HepG2 (cell line): ENCODE measurements around the gene LCE5A. TPM values are rescaled to one million over a fixed set of nuclear protein-coding genes. Genes with fewer than 3 reads are reported as not detected.

ENCODE experiments used
- ETV5 ChIP-seq: IDR thresholded peaks from 2 replicates; pipeline ENCODE4 v1.6.1; 2018; ENCODE audit warnings: missing biosample characterization, missing genetic modification reagents, inconsistent platforms, borderline replicate concordance
- HMG20A ChIP-seq: IDR thresholded peaks from 2 replicates; pipeline ENCODE4 v1.6.1; 2016; ENCODE audit warnings: borderline replicate concordance
- PHF5A ChIP-seq: IDR thresholded peaks from one replicate; pipeline ENCODE4 v1.6.1; 2018; ENCODE audit warnings: low read depth, missing genetic modification reagents; ENCODE audit not compliant: unreplicated experiment
- THYN1 ChIP-seq: sonication (generic); formaldehyde crosslinking; IDR thresholded peaks from 2 replicates; pipeline ENCODE4 v1.8.1; 2023; ENCODE audit warnings: low read depth, mild to moderate bottlenecking, moderate library complexity, missing genetic modification reagents, borderline replicate concordance
- ZFP36L2 ChIP-seq: sonication (generic); formaldehyde crosslinking; IDR thresholded peaks from 2 replicates; pipeline ENCODE4 v1.4.0; 2020; ENCODE audit warnings: missing genetic modification reagents
- ZNF205 ChIP-seq: IDR thresholded peaks from 2 replicates; pipeline ENCODE4 v1.6.1; 2018; ENCODE audit warnings: missing biosample characterization, missing genetic modification reagents
- ZNF207 ChIP-seq: fragments of 450-650 bp; IDR thresholded peaks from 2 replicates; pipeline ENCODE4 v1.6.1; 2016; ENCODE audit warnings: antibody characterized with exemption, borderline replicate concordance
- ZNF296 ChIP-seq: sonication (generic); formaldehyde crosslinking; conservative IDR thresholded peaks from 2 replicates; pipeline ENCODE4 v1.5.0; 2020; ENCODE audit warnings: mild to moderate bottlenecking, missing genetic modification reagents
- ZNF607 ChIP-seq: sonication (generic); formaldehyde crosslinking; IDR thresholded peaks from 2 replicates; pipeline ENCODE4 v1.5.1; 2020; ENCODE audit warnings: missing genetic modification reagents, mild to moderate bottlenecking, borderline replicate concordance
- ZNF761 ChIP-seq: sonication (generic); formaldehyde crosslinking; conservative IDR thresholded peaks from 2 replicates; pipeline ENCODE4 v1.4.0; 2020; ENCODE audit warnings: mild to moderate bottlenecking, missing genetic modification reagents
- polyA plus RNA-seq, 8 experiments: library from polyadenylated mRNA; depleted of rRNA in 3 of 8; stranded (reverse) in 7 of 8; unstranded in 1 of 8; fragments of >200 nt; fragmentation: Illumina TruSeq in 4 of 8; extraction: Trizol in 4 of 8; gene quantifications; 2 replicates each; pipeline versions ENCODE4 v1.2.1 to v1.2.3, GENCODE V29; 2011 to 2016; ENCODE audit warnings: low read depth in 4 of 8, missing spikeins in 1 of 8, mixed read lengths in 1 of 8; ENCODE audit not compliant: insufficient read depth in 1 of 8
- total RNA-seq, 5 experiments: library from RNA; depleted of rRNA; stranded (reverse); fragments of >200 nt; fragmentation: Illumina TruSeq; extraction: Trizol; gene quantifications; 2 replicates each; pipeline ENCODE4 v1.2.3, GENCODE V29; 2016; ENCODE audit warnings: low read depth in 1 of 5
- TF ChIP-seq, protein P1 (sequence below): IDR thresholded peaks from 2 replicates; pipeline ENCODE4 v1.6.1; 2016; ENCODE audit warnings: missing biosample characterization, missing genetic modification reagents, low read depth
- TF ChIP-seq, protein P2 (sequence below): sonication (generic); formaldehyde crosslinking; IDR thresholded peaks from 2 replicates; pipeline ENCODE4 v1.8.1; 2022; ENCODE audit warnings: low read depth, mild to moderate bottlenecking, missing genetic modification reagents

LCE5A gene
- total and polyA plus RNA-seq, 2 of the 13 experiments (the other 11 are each of a cell fraction or from before 2014, with no cell fraction given), result not detected

DNA sequence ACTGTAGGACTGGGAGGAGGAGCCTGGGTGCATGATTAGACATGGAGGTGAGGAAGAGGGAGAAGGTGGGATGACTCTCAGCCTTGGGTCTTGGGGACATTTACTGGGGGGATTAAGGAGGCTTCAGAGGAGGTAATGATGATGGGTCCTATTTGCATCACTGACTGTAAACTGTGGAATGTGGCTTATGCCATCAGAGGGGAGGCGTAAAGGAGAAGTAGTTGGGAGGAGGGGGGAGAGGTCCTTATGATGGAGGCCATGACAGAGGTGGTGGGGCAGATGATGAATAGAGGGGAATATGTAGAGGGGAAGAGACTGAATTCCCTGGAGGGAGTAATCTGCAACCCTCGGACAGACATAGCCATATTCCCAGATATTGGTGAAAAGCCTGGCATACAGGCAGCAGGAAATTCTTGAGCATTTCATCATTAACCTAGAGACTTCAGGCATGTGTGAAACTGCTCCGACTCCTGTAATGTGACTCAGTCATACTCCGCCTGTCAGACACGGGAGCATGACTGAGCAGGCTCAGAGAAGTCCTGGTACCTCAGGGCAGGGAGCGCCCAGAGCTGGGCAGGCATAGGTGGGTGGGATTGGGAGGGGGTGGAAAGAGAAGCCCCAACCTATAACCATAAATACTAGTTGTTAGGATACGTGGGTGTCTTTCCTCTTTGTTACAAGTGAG is 8.0 kb upstream of the LCE5A start (continued):
- no peak for TF ChIP-seq THYN1 (CRISPR knock-in tag)
- no peak for TF ChIP-seq ZNF207
- TF ChIP-seq, protein P1, sequence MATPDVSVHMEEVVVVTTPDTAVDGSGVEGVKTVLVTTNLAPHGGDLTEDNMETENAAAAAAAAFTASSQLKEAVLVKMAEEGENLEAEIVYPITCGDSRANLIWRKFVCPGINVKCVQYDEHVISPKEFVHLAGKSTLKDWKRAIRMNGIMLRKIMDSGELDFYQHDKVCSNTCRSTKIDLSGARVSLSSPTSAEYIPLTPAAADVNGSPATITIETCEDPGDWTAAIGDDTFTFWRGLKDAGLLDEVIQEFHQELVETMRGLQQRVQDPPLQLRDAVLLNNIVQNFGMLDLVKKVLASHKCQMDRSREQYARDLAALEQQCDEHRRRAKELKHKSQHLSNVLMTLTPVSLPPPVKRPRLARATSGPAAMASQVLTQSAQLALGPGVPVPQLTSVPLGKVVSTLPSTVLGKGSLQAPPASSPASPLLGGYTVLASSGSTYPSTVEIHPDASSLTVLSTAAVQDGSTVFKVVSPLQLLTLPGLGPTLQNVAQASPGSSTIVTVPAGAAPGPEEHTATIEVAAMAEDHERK (CRISPR knock-in tag), result no peak
- TF ChIP-seq ZFP36L2, result no peak
- no peak for TF ChIP-seq ZNF607 (CRISPR knock-in tag)
- TF ChIP-seq ZNF296 (CRISPR knock-in tag), result no peak
- no peak for TF ChIP-seq PHF5A (CRISPR knock-in tag)
- TF ChIP-seq, protein P2, sequence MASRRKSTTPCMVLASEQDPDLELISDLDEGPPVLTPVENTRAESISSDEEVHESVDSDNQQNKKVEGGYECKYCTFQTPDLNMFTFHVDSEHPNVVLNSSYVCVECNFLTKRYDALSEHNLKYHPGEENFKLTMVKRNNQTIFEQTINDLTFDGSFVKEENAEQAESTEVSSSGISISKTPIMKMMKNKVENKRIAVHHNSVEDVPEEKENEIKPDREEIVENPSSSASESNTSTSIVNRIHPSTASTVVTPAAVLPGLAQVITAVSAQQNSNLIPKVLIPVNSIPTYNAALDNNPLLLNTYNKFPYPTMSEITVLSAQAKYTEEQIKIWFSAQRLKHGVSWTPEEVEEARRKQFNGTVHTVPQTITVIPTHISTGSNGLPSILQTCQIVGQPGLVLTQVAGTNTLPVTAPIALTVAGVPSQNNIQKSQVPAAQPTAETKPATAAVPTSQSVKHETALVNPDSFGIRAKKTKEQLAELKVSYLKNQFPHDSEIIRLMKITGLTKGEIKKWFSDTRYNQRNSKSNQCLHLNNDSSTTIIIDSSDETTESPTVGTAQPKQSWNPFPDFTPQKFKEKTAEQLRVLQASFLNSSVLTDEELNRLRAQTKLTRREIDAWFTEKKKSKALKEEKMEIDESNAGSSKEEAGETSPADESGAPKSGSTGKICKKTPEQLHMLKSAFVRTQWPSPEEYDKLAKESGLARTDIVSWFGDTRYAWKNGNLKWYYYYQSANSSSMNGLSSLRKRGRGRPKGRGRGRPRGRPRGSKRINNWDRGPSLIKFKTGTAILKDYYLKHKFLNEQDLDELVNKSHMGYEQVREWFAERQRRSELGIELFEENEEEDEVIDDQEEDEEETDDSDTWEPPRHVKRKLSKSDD, result no peak
- TF ChIP-seq ETV5 (CRISPR knock-in tag), result no peak
- TF ChIP-seq ZNF761 (CRISPR knock-in tag), result no peak
- no peak for TF ChIP-seq HMG20A
- no peak for TF ChIP-seq ZNF205 (CRISPR knock-in tag)
